ENCODE measurements around the gene TGFBR2. TPM values are rescaled to one million over a fixed set of nuclear protein-coding genes. Genes with fewer than 3 reads are reported as not detected.

TGFBR2 gene
- total and polyA plus RNA-seq, 10 donors = 18.2 to 322 (median 239) TPM

DNA sequence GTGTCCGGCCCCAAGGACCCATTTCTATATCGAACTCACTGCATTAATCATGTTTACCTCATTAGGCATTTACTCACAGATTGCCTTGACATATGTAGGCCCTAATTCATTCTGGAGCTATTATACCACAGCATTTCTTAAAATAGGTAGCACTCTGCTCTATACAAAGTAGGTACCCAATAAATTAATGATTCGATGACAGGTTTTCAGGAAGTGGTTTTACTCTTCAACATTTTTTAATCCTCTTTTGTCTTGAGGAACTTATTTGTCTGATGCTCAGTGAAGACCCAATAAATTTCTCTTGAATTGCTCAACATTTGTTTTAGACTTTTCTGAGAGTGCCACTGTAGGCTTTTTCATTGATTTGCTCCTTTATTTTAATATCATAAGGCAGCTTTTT lies 12.1 kb downstream of the TGFBR2 start:
- Histone ChIP-seq H3K4me3 (peak overlapping the region in 1 of 8 donors; percentile 7), H3K4me1 (peaks cover 89 to 100% (median 100%) of the 10 kb centered on the region in 6 donors), H3K36me3 (peaks cover 0 to 21% (median 0%) of the 10 kb centered on the region in 6 donors), H3K27me3 (replicated peaks in 1 of 7) (no peaks in the 10 kb centered on the region), H3K9me3 (no peaks in the 10 kb centered on the region), H3K27ac (peak overlapping the region; percentile 2 to 100 (median 92))
- TF ChIP-seq POLR2A (IDR thresholded peaks at IDR 0.05) (no peak), POLR2AphosphoS5 (IDR thresholded peaks at IDR 0.05) (no peak)
- TF ChIP-seq, protein P1, sequence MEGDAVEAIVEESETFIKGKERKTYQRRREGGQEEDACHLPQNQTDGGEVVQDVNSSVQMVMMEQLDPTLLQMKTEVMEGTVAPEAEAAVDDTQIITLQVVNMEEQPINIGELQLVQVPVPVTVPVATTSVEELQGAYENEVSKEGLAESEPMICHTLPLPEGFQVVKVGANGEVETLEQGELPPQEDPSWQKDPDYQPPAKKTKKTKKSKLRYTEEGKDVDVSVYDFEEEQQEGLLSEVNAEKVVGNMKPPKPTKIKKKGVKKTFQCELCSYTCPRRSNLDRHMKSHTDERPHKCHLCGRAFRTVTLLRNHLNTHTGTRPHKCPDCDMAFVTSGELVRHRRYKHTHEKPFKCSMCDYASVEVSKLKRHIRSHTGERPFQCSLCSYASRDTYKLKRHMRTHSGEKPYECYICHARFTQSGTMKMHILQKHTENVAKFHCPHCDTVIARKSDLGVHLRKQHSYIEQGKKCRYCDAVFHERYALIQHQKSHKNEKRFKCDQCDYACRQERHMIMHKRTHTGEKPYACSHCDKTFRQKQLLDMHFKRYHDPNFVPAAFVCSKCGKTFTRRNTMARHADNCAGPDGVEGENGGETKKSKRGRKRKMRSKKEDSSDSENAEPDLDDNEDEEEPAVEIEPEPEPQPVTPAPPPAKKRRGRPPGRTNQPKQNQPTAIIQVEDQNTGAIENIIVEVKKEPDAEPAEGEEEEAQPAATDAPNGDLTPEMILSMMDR (IDR thresholded peaks at IDR 0.05 in 8 of 11, conservative IDR thresholded peaks at IDR 0.05 in 3 of 11) = no peak
- no peak for DNase-seq
- intact Hi-C loops (cut with DNase I; ENCODE audit: low total_unique reads) = loop anchor here (10.0 kb wide), 1 partner anchor 46 kb away; no protein-coding TSS in a partner anchor
- WGBS, 5 donors = 42 to 53% (median 45%) methylated on average over 3 of the region's 3 CpGs

- TF ChIP-seq POLR2AphosphoS5 (IDR thresholded peaks at IDR 0.05) (peak in 1 of 3 donors; percentile 23), POLR2A (IDR thresholded peaks at IDR 0.05) (no peak)
- TF ChIP-seq, protein P1 (IDR thresholded peaks at IDR 0.05 in 8 of 11, conservative IDR thresholded peaks at IDR 0.05 in 3 of 11) = no peak
- Histone ChIP-seq H3K27me3 (replicated peaks in 1 of 7) (no peaks in the 10 kb centered on the region), H3K4me1 (peaks cover 86 to 100% (median 100%) of the 10 kb centered on the region in 6 donors), H3K36me3 (peaks cover 0 to 29% (median 0%) of the 10 kb centered on the region in 6 donors), H3K4me3 (peak overlapping the region in 1 of 8 donors; percentile 19), H3K27ac (peak overlapping the region in 7 of 8 donors; percentile 3 to 100 (median 90)), H3K9me3 (no peaks in the 10 kb centered on the region)
- no peak for DNase-seq
- WGBS, 5 donors = 68 to 96% (median 87%) methylated on average over 1 of the region's 1 CpG
- intact Hi-C loops (cut with DNase I; ENCODE audit: low total_unique reads) = loop anchor here (10.0 kb wide), 1 partner anchor 45 kb away; no protein-coding TSS in a partner anchor
Observed at GRCh38 chr3:30619318-30619717, 12.9 kb downstream of the TGFBR2 start.

GRCh38 chr3:30620402-30621360 lies 14.3 kb downstream of the TGFBR2 start:
- peaks cover 0 to 41% (median 0%) of the 10 kb centered on the region in 6 donors for H3K36me3 ChIP-seq
- H3K4me3 ChIP-seq = peak overlapping the region in 1 of 8 donors; percentile 6
- 60 to 73% (median 65%) methylated on average over 4 of the region's 4 CpGs for whole genome bisulfite sequencing, 5 donors
- intact Hi-C loops (cut with DNase I; ENCODE audit: low total_unique reads) = no loop called here
- TF ChIP-seq, protein P1 (IDR thresholded peaks at IDR 0.05 in 8 of 11, conservative IDR thresholded peaks at IDR 0.05 in 3 of 11) = no peak
- no peak for TF ChIP-seq POLR2A (IDR thresholded peaks at IDR 0.05)
- no peak for TF ChIP-seq POLR2AphosphoS5 (IDR thresholded peaks at IDR 0.05)
- H3K27ac ChIP-seq = peak overlapping the region; percentile 32 to 100 (median 89)
- DNase-seq = no peak
- peaks cover 81 to 100% (median 100%) of the 10 kb centered on the region in 6 donors for H3K4me1 ChIP-seq
- H3K27me3 ChIP-seq (replicated peaks in 1 of 7) = no peaks in the 10 kb centered on the region
- no peaks in the 10 kb centered on the region for H3K9me3 ChIP-seq

DNA sequence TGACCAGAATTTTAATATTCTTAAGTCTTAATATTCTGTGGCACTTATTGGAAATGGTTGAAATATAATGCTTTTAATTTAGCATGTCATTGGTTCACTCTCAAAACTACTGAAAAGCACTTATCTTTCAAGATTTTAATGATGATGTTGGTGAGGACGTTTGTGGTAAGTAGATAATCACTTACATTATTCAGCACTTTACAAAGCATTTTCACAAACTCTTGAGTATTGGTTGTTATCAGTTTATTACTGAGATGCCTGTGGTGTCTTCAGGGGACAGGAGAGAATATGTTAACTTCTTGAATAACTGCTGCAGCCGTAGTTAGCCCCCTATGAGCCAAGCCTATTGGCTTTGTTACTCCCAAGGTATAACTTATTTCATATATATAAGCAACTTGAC lies 15.2 kb downstream of the TGFBR2 start:
- intact Hi-C loops (cut with DNase I; ENCODE audit: low total_unique reads) = no loop called here
- 38 to 54% (median 42%) methylated on average over 2 of the region's 2 CpGs for WGBS, 5 donors
- H3K36me3 ChIP-seq = peaks cover 0 to 50% (median 0%) of the 10 kb centered on the region in 6 donors
- TF ChIP-seq POLR2A (IDR thresholded peaks at IDR 0.05) (no peak), POLR2AphosphoS5 (IDR thresholded peaks at IDR 0.05) (no peak)
- TF ChIP-seq, protein P1 (IDR thresholded peaks at IDR 0.05 in 8 of 11, conservative IDR thresholded peaks at IDR 0.05 in 3 of 11) = no peak
- H3K27ac ChIP-seq = peak overlapping the region; percentile 32 to 100 (median 89)
- peaks cover 79 to 100% (median 100%) of the 10 kb centered on the region in 6 donors for H3K4me1 ChIP-seq
- H3K27me3 ChIP-seq (replicated peaks in 1 of 7) = no peaks in the 10 kb centered on the region
- no peak overlapping the region for H3K4me3 ChIP-seq
- no peak for DNase-seq
- no peaks in the 10 kb centered on the region for H3K9me3 ChIP-seq
